HepG2 (cell line): Measurements from ENCODE around the gene DUSP16. TPM values are rescaled to one million over a fixed set of nuclear protein-coding genes. Genes with fewer than 3 reads are reported as not detected.
A peak's percentile ranks its signal among the peaks of the same experiment; 100 is the strongest.

ENCODE experiments used
- ATAC-seq: fragments of 200-7000 bp; cut with Tn5 transposase; 3 replicates; pipeline ENCODE4 v1.9.1; 2020; ENCODE audit warnings: mild to moderate bottlenecking, moderate library complexity
- BruUV-seq: library from RNA; stranded (reverse); fragments of 400-500 nt; replicated peaks from 2 replicates; lab custom pipeline; 2021; lab: Mats Ljungman, UMichigan
- CTCF ChIA-PET: fragments of 300-600 bp; formaldehyde crosslinking; extraction: SDS; loops from one replicate; lab custom pipeline; 2021; ENCODE audit warnings: low total read pairs, inconsistent platforms, low intra/inter-chr PET ratio; lab: Yijun Ruan, JAX
- POLR2A ChIA-PET: fragments of 350-600 bp; sonication (Branson Sonifier 250); formaldehyde crosslinking; loops from one replicate; lab custom pipeline; 2020; ENCODE audit warnings: antibody characterized with exemption, inconsistent platforms; lab: Yijun Ruan, JAX
- DNase-seq: peaks from one replicate; pipeline ENCODE4 v3.0.0-alpha.2; 2015; ENCODE audit warnings: low spot score
- FAIRE-seq: peaks from 3 replicates; lab custom pipeline; 2011; peaks lifted over from hg19 to GRCh38; lab: Jason Lieb, UNC
- H2AFZ ChIP-seq: one replicate; pipeline ENCODE4 v1.6.1; 2011; ENCODE audit warnings: low read length, inconsistent platforms
- H3K27ac ChIP-seq: fragments of 300-600 bp; 3 replicates; pipeline ENCODE4 v1.8.0; 2011; ENCODE audit warnings: mixed run types, mild to moderate bottlenecking, mixed read lengths, low read length, inconsistent platforms; ENCODE audit not compliant: insufficient read depth; ENCODE audit errors: extremely low read length
- H3K27me3 ChIP-seq, 2 experiments: fragments of 200-600 bp in 1 of 2; 2 replicates in 1 of 2; 3 replicates in 1 of 2; pipeline versions ENCODE4 v1.6.0 to v1.8.0; 2011; ENCODE audit warnings: low read length in 2 of 2, mild to moderate bottlenecking in 2 of 2, moderate library complexity in 2 of 2, inconsistent platforms in 1 of 2; ENCODE audit not compliant: insufficient read depth in 2 of 2, control insufficient read depth in 1 of 2
- H3K36me3 ChIP-seq, 2 experiments: fragments of 200-600 bp in 1 of 2; replicated peaks in 1 of 2; 2 replicates in 1 of 2; 3 replicates in 1 of 2; pipeline versions ENCODE4 v1.5.1 to v1.8.0; 2011; ENCODE audit warnings: low read length in 2 of 2, inconsistent platforms in 1 of 2; ENCODE audit not compliant: insufficient read depth in 2 of 2, control insufficient read depth in 1 of 2
- H3K4me1 ChIP-seq: 2 replicates; pipeline ENCODE4 v1.5.1; 2012; ENCODE audit warnings: low read length, inconsistent platforms; ENCODE audit not compliant: insufficient read depth
- H3K4me2 ChIP-seq: 2 replicates; pipeline ENCODE4 v1.6.0; 2011; ENCODE audit warnings: low read depth, low read length, inconsistent platforms
- H3K4me3 ChIP-seq, 3 experiments: fragments of 200-600 bp in 1 of 3; sonication (generic), shearing (Covaris generic) in 1 of 3; replicated peaks in 1 of 3; 2 replicates each; pipeline ENCODE4 v1.5.1; 2011 to 2016; ENCODE audit warnings: low read length in 3 of 3, inconsistent platforms in 2 of 3, low read depth in 2 of 3, mild to moderate bottlenecking in 2 of 3, control low read depth in 1 of 3, mixed read lengths in 1 of 3; ENCODE audit not compliant: insufficient read depth in 1 of 3
- H3K79me2 ChIP-seq: one replicate; pipeline ENCODE4 v1.6.1; 2011; ENCODE audit warnings: low read length, inconsistent platforms; ENCODE audit not compliant: insufficient read depth
- H3K9ac ChIP-seq: 2 replicates; pipeline ENCODE4 v1.6.0; 2011; ENCODE audit warnings: mild to moderate bottlenecking, low read depth, low read length, inconsistent platforms; ENCODE audit not compliant: insufficient read depth
- H3K9me3 ChIP-seq: 2 replicates; pipeline ENCODE4 v1.5.1; 2012; ENCODE audit warnings: mild to moderate bottlenecking, low read length
- H4K20me1 ChIP-seq: 2 replicates; pipeline ENCODE4 v1.6.0; 2011; ENCODE audit warnings: inconsistent platforms, mild to moderate bottlenecking, low read length, moderate library complexity; ENCODE audit not compliant: insufficient read depth
- LBX2 ChIP-seq: sonication (generic); formaldehyde crosslinking; IDR thresholded peaks from 2 replicates; pipeline ENCODE4 v1.5.0; 2020; ENCODE audit warnings: missing genetic modification reagents, mild to moderate bottlenecking, borderline replicate concordance
- PCBP1 ChIP-seq: fragments of 200-400 bp; formaldehyde crosslinking; IDR thresholded peaks from 2 replicates; pipeline ENCODE4 v1.6.1; 2017; ENCODE audit warnings: mild to moderate bottlenecking, low read depth, low read length, borderline replicate concordance
- RBM22 ChIP-seq: fragments of 200-400 bp; formaldehyde crosslinking; optimal IDR thresholded peaks from 2 replicates; pipeline ENCODE3; 2017; ENCODE audit warnings: mild to moderate bottlenecking, low read length, moderate library complexity
- SIX1 ChIP-seq: sonication (generic); formaldehyde crosslinking; IDR thresholded peaks from 2 replicates; pipeline ENCODE4 v1.4.0; 2020; ENCODE audit warnings: missing genetic modification reagents, borderline replicate concordance
- SMAD9 ChIP-seq: sonication (generic); formaldehyde crosslinking; IDR thresholded peaks from 2 replicates; pipeline ENCODE4 v1.5.1; 2020; ENCODE audit warnings: mild to moderate bottlenecking, missing genetic modification reagents
- TBL1XR1 ChIP-seq: fragments of 150-350 bp; IDR thresholded peaks from 2 replicates; pipeline ENCODE4 v1.6.1; 2014; ENCODE audit warnings: borderline replicate concordance, low read length; ENCODE audit not compliant: partially characterized antibody
- TCF7L2 ChIP-seq: IDR thresholded peaks from 2 replicates; pipeline ENCODE4 v1.6.1; 2011; ENCODE audit warnings: mild to moderate bottlenecking, low read depth, low read length, moderate library complexity
- TFE3 ChIP-seq: IDR thresholded peaks from 2 replicates; pipeline ENCODE4 v1.6.1; 2016
- ZNF329 ChIP-seq: sonication (generic); formaldehyde crosslinking; IDR thresholded peaks from 2 replicates; pipeline ENCODE4 v1.9.0; 2021; ENCODE audit warnings: low read depth, mild to moderate bottlenecking, missing genetic modification reagents
- ZNF619 ChIP-seq: sonication (generic); formaldehyde crosslinking; IDR thresholded peaks from 2 replicates; pipeline ENCODE4 v1.4.0; 2020; ENCODE audit warnings: mild to moderate bottlenecking, missing genetic modification reagents
- ZNF777 ChIP-seq: sonication (generic); formaldehyde crosslinking; IDR thresholded peaks from 2 replicates; pipeline ENCODE4 v1.4.0; 2020; ENCODE audit warnings: missing genetic modification reagents
- ZNF784 ChIP-seq: sonication (generic); formaldehyde crosslinking; IDR thresholded peaks from 2 replicates; pipeline ENCODE4 v1.5.1; 2020; ENCODE audit warnings: missing genetic modification reagents, mild to moderate bottlenecking, borderline replicate concordance
- WGBS: methylation state at CpG from one replicate; pipeline ENCODE4 v1.1.6; 2017; ENCODE audit warnings: low lambda C conversion rate; 5-methylcytosine and 5-hydroxymethylcytosine counted together
- in situ Hi-C: cut with HindIII; loops from 2 replicates; pipeline ENCODE4 v1.10.0; 2017; ENCODE audit warnings: low pct_unique_long_range_greater_than_20kb; ENCODE audit not compliant: extremely low pct_ligation_motif_present
- intact Hi-C: fragments of 100-400 bp; cut with micrococcal nuclease; formaldehyde crosslinking; loops from one replicate; pipeline ENCODE4 v1.10.0; 2022; ENCODE audit not compliant: unreplicated experiment
- polyA plus RNA-seq, 8 experiments: library from polyadenylated mRNA; depleted of rRNA in 3 of 8; stranded (reverse) in 7 of 8; unstranded in 1 of 8; fragments of >200 nt; fragmentation: Illumina TruSeq in 4 of 8; extraction: Trizol in 4 of 8; gene quantifications; 2 replicates each; pipeline versions ENCODE4 v1.2.1 to v1.2.3, GENCODE V29; 2011 to 2016; ENCODE audit warnings: low read depth in 4 of 8, missing spikeins in 1 of 8, mixed read lengths in 1 of 8; ENCODE audit not compliant: insufficient read depth in 1 of 8
- total RNA-seq, 5 experiments: library from RNA; depleted of rRNA; stranded (reverse); fragments of >200 nt; fragmentation: Illumina TruSeq; extraction: Trizol; gene quantifications; 2 replicates each; pipeline ENCODE4 v1.2.3, GENCODE V29; 2016; ENCODE audit warnings: low read depth in 1 of 5
- TF ChIP-seq, protein P1 (sequence below): sonication (generic); formaldehyde crosslinking; IDR thresholded peaks from 2 replicates; pipeline ENCODE4 v1.8.0; 2022; ENCODE audit warnings: mild to moderate bottlenecking, missing genetic modification reagents, moderate library complexity

Gene DUSP16
- total and polyA plus RNA-seq, 2 of the 13 experiments (the other 11 are each of a cell fraction or from before 2014, with no cell fraction given): 45.7 to 46.6 TPM

- no peak overlapping the region for H3K27ac ChIP-seq
- BruUV-seq: no TSS peak
These were observed 88.2 kb downstream of the DUSP16 start for GRCh38 chr12:12474471-12474928.

GRCh38 chr12:12473223-12473622 is 89.4 kb downstream of the DUSP16 start:
- ChIA-PET CTCF (no interaction called here), POLR2A (interaction anchor here (0.8 to 1.3 kb wide), 3 partner anchors 13 to 97 kb away, joined by 3 to 5 read pairs (median 3); no protein-coding TSS in a partner anchor)
- no TSS peak for BruUV-seq
- TF ChIP-seq ZNF784 (CRISPR knock-in tag): no peak
- TF ChIP-seq, protein P1, sequence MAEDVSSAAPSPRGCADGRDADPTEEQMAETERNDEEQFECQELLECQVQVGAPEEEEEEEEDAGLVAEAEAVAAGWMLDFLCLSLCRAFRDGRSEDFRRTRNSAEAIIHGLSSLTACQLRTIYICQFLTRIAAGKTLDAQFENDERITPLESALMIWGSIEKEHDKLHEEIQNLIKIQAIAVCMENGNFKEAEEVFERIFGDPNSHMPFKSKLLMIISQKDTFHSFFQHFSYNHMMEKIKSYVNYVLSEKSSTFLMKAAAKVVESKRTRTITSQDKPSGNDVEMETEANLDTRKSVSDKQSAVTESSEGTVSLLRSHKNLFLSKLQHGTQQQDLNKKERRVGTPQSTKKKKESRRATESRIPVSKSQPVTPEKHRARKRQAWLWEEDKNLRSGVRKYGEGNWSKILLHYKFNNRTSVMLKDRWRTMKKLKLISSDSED (CRISPR knock-in tag): no peak
- TF ChIP-seq ZNF777: no peak
- TF ChIP-seq TBL1XR1: no peak
- no peak for TF ChIP-seq ZNF329 (CRISPR knock-in tag)
- TF ChIP-seq SMAD9: no peak
- no peak for TF ChIP-seq PCBP1
- TF ChIP-seq LBX2 (CRISPR knock-in tag): no peak
- no peak for TF ChIP-seq ZNF619 (CRISPR knock-in tag)
- TF ChIP-seq TFE3 (CRISPR knock-in tag): no peak
- TF ChIP-seq SIX1: no peak

More at GRCh38 chr12:12474471-12474928, 88.2 kb downstream of the DUSP16 start:
- ChIA-PET CTCF (no interaction called here), POLR2A (interaction anchor here (1.3 kb wide), 1 partner anchor 90 kb away, joined by 3 read pairs; no protein-coding TSS in a partner anchor)
- ATAC-seq (no peak), FAIRE-seq (no peak), DNase-seq (no peak)
- 97% methylated on average over 8 of the region's 8 CpGs for WGBS
- Histone ChIP-seq H3K9ac (no peak overlapping the region), H3K79me2 (peaks cover 2% of the 10 kb centered on the region), H4K20me1 (no peaks in the 10 kb centered on the region), H2AFZ (no peak overlapping the region), H3K4me1 (no peaks in the 10 kb centered on the region), H3K27me3 (no peaks in the 10 kb centered on the region), H3K4me2 (no peak overlapping the region), H3K9me3 (no peaks in the 10 kb centered on the region), H3K4me3 (no peak overlapping the region), H3K36me3 (peaks cover 17 to 49% of the 10 kb centered on the region in 2 experiments; a peak in 4 of 5 replicates)
- TF ChIP-seq TCF7L2: no peak
- peak; percentile 98 for TF ChIP-seq RBM22
- intact Hi-C loops: no loop called here
- in situ Hi-C loops: no loop called here

More at GRCh38 chr12:12473223-12473622, 89.4 kb downstream of the DUSP16 start:
- in situ Hi-C loops (no loop called here), intact Hi-C loops (no loop called here)
- H2AFZ ChIP-seq: no peak overlapping the region
- WGBS: 97% methylated on average over 4 of the region's 4 CpGs
- H3K27me3 ChIP-seq: no peaks in the 10 kb centered on the region
- FAIRE-seq (no peak), ATAC-seq (no peak; the same call in 2 of the 3 replicates), DNase-seq (no peak)
- H3K4me1 ChIP-seq: no peaks in the 10 kb centered on the region
- H3K4me2 ChIP-seq: no peak overlapping the region
- H3K36me3 ChIP-seq: peaks cover 12 to 37% of the 10 kb centered on the region in 2 experiments
- no peak overlapping the region for H3K4me3 ChIP-seq
- H3K79me2 ChIP-seq: peaks cover 2% of the 10 kb centered on the region
- H4K20me1 ChIP-seq: no peaks in the 10 kb centered on the region
- H3K27ac ChIP-seq: no peak overlapping the region
- H3K9ac ChIP-seq: no peak overlapping the region
- H3K9me3 ChIP-seq: no peaks in the 10 kb centered on the region
